Kidney tubule cell (primary cell): ENCODE measurements around the gene POLD1.
"Not testable (repeated sequence)": the region's sequence is repeated elsewhere in the genome, so short reads cannot be mapped to it uniquely, and the experiment has no call there.

ENCODE experiments used
- DNase-seq: peaks from one replicate; pipeline ENCODE4 v3.0.0-alpha.2; 2018; ENCODE audit warnings: low spot score

POLD1 gene

DNA sequence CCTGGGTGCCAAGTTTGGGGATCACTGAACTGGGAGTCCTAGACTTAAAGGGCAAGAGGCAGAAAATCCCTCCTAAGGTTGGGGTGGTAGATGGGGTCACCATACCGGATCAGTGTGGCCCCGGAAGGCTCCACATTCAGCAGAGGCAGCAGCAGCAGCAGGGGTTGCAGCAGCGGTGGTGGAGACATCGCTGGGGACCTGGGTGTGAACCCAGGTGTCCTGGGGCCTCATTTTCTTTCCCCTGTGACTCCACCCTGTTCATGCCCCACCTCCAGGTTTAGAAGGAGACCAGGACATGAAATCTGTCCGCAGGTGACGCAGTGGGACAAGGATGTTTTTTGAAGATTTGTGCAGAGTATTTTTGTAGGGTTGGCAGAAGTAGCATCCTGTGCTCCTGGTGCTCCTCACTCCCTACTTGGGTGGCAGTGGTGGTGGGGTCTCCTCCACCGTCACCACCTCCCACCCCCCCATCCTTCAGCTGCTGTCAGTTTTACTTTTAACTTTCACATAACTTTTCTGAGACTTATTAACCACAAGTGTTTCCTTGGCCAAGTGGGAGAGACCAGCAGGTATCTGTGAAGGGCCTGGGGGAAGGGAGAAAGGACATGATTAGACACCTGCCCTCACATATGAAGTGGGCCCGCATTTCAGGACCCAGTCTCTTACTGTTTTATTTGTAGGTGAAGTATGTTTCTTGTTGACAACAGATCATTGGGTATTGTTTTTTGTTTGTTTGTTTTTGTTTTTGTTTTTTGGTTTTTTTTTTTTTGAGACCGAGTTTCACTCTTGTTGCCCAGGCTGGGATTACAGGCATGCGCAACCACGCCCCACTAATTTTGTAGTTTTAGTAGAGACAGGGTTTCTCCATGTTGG, 18.5 kb upstream of the POLD1 start, which contains the start of gene NAPSA:
NAPSA (minus strand) TSS at position 206 of the 873 bp plus-strand sequence; CDS start at position 188, 18 bp downstream.
- no peak for DNase-seq

DNA sequence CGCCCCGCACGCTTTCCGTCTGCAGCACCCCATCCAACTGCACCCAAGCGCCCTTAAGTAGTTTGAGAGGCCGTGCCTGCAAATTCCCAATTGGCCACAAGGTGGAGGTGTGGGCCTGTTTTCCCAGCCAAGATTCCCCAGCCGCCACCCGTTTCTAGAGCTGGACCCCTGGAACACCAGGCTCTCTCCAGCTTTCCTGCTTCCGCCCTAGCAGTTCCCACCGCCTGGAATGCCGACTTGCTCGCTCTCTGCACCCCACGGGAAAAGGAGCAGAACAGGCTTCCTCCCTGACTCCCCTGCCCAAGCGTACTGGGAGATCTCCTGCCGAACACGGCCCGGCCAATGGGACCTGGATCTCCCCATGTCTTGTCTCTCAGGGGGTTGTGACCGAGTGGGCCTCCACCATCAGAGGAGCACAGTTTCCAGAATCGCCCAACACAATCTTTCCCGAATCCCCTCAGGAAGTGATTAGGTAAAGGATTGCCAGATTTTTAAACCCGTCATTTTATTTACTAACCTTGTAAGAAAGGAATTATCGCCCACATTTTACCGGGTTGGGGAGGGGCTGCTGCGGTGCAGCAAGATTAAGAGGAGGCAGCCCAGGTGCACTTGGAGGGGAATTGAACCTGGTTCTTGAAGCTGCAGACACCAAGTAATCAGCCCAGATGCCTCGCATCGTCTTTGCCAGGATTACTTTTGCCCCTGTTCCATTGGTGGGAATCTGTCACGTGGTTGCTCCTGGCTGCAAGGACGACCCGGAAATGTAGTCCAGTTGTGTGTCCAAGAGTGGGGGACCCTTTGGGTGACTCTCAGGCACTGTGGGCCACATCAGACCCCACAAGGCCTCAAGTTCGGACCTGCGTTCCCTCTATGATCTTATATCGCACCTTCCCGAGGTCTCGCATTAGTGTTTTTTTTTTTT, 15.2 kb upstream of the POLD1 start:
- peak; percentile 81 for DNase-seq

DNA sequence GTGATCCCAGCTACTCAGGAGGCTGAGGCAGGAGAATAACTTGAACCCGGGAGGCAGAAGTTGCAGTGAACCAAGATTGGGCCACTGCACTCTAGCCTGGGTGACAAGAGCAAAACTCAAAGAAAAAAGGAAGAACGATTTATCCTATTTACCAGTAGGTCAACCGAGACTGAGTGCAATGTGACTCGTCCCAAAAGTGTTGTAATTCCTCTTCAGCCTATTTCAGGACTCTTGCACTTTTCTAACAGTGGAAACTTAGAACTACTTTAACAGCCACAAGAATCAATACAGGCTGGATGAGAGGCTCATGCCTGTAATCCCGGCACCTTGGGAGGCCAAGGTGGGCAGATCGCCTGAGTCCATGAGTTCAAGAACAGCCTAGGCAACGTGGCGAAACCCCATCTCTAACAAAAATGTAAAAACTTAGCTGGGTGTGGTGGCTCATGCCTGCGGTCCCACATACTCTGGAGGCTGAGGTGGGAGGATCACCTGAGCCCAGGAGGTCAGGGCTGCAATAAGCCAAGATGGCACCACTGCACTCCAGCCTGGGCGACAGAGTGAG, 12.2 kb upstream of the POLD1 start:
- no peak for DNase-seq

DNA sequence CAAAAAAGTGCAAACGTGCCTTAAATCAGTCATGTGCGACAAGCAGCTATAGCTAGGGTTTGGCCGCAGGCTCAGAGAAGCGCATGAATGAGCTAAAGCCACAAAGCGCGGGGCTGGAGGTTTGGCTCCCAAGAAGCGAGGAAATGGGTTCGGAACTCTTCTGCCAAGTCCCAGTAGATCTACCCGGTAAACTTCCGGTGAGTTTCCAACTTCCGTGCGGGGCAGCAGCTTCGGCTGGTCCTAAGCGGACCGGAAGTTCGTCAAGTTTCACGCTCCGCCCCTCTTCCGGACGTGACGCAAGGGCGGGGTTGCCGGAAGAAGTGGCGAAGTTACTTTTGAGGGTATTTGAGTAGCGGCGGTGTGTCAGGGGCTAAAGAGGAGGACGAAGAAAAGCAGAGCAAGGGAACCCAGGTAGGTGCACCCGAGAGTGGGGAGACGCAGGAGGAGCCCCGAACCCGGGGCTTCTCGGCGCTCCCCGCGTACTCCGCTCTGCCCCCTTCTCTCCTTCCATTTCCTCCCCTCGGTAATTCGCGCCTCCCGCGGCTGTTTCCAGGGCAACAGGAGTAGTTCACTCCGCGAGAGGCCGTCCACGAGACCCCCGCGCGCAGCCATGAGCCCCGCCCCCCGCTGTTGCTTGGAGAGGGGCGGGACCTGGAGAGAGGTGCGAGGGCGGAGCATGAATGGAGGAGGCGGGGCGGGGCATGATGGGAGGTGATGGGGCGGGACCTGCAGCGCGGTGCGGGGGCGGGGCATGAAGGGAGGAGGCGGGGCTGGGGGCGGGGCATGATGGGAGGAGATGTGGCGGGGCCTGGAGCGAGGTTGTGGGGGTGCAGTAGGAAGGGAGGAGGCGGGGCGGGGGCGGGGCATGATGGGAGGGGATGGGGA, 7.7 kb upstream of the POLD1 start, which contains the start of gene NR1H2:
NR1H2 (plus strand) TSS at position 292 of the 885 bp plus-strand sequence. CDS start 1,149 bp downstream, outside the sequence.
- DNase-seq, result peak; percentile 97

DNA sequence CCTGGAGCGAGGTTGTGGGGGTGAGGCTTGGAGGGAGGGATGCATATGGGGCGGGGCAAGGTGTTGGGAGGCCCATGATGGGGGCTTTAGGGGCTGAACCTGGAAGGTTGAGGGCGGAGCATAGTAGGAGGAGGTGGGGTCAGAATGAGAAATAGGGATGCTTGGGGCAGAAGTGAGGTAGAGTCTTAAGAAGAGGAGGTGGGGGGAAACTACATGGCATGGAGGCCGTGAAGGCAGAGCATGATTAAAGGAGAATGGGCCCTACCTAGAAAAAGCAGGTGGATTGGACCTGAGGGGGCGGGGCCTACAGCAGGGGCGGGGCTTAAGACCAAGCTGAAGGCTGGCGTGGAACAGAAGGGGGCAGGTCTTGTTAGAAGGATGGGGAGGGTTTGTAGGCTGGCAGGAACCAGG, 7.1 kb upstream of the POLD1 start:
- DNase-seq, result no peak

DNA sequence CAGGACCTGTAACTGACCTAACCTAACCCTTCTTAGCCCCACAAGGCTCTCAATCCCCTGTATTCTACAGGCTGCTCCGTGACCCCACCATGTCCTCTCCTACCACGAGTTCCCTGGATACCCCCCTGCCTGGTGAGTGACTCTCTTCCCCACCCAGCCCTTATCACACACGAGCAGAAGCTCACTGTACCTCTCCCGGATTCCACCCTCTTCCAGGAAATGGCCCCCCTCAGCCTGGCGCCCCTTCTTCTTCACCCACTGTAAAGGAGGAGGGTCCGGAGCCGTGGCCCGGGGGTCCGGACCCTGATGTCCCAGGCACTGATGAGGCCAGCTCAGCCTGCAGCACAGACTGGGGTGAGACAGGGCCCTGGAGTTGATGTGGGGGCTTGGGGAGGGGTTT, 6.6 kb upstream of the POLD1 start:
- DNase-seq, result no peak

DNA sequence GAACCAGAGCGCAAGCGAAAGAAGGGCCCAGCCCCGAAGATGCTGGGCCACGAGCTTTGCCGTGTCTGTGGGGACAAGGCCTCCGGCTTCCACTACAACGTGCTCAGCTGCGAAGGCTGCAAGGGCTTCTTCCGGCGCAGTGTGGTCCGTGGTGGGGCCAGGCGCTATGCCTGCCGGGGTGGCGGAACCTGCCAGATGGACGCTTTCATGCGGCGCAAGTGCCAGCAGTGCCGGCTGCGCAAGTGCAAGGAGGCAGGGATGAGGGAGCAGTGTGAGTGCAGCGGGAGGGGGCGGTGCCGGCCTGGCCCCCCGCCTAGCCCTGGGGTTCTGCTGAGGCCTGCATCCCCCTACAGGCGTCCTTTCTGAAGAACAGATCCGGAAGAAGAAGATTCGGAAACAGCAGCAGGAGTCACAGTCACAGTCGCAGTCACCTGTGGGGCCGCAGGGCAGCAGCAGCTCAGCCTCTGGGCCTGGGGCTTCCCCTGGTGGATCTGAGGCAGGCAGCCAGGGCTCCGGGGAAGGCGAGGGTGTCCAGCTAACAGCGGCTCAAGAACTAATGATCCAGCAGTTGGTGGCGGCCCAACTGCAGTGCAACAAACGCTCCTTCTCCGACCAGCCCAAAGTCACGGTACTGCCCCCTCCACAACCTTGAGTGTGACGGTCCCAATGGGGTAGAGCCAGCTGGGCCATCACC, 5.8 kb upstream of the POLD1 start:
- no peak for DNase-seq

DNA sequence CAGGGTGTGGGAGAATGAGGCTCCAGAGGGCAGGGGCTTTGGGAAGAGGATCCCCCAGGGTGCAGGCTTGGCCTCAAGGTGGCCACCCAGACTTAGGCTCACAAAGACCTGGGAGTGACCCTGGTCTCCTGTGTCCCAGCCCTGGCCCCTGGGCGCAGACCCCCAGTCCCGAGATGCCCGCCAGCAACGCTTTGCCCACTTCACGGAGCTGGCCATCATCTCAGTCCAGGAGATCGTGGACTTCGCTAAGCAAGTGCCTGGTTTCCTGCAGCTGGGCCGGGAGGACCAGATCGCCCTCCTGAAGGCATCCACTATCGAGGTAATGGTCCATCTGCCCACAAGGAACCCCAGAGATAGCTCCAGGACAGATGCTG, 5.3 kb upstream of the POLD1 start:
- no peak for DNase-seq

DNA sequence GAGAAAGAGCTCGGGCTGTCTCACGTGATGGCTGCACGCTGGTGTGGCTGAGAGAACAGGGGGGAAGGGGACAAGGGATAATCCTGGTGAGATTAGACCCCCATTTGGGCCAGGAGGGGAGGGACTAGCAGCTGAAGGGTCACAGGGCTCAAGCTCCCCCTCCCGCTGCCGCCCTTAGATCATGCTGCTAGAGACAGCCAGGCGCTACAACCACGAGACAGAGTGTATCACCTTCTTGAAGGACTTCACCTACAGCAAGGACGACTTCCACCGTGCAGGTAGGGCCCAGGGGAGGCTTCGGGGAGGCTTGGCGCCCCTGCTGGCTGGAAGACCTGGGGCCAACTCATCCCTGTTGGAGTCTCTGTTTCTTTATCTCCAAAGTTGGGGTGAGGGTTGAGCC, 4.5 kb upstream of the POLD1 start:
- no peak for DNase-seq

DNA sequence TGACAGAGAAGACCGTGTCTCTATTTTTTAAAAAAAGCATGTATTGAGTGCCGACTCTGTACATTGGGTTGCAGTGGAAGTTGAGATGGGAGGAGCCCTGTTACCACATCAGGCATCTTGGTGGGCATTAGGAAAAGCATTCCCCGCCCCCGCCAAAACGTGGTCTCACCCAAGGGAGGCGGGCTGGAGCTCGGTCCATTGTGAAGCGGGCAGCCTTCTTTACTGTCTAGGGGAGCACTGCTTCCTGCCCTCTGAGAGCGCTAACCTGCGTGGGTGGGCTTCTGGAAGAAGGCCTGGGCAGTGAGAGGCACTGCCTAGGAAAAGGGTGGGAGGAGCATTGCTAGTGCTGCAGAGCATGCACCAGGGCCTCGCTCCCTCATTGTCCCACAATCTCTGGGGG, 4.0 kb upstream of the POLD1 start:
- DNase-seq, result no peak

DNA sequence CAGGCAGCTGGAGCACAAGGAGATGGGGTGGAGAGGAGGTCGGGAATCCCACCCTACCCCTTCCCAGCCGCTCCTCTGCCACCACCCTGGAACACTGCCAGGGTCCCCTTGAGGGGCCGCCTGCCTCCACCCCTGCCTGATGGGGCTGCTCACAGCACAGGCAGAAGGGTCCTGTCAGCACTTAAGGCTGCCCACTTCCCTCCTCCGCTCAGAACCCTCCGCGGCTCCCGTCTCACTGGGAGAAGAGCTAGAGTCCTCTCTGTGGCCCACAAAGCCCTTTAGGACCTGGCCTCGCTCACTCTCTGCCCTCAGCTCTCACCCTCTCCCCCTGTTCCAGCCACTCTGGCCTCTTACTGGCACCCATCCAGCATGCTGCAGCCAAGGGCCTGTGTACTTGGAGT, 3.4 kb upstream of the POLD1 start:
- DNase-seq, result no peak

DNA sequence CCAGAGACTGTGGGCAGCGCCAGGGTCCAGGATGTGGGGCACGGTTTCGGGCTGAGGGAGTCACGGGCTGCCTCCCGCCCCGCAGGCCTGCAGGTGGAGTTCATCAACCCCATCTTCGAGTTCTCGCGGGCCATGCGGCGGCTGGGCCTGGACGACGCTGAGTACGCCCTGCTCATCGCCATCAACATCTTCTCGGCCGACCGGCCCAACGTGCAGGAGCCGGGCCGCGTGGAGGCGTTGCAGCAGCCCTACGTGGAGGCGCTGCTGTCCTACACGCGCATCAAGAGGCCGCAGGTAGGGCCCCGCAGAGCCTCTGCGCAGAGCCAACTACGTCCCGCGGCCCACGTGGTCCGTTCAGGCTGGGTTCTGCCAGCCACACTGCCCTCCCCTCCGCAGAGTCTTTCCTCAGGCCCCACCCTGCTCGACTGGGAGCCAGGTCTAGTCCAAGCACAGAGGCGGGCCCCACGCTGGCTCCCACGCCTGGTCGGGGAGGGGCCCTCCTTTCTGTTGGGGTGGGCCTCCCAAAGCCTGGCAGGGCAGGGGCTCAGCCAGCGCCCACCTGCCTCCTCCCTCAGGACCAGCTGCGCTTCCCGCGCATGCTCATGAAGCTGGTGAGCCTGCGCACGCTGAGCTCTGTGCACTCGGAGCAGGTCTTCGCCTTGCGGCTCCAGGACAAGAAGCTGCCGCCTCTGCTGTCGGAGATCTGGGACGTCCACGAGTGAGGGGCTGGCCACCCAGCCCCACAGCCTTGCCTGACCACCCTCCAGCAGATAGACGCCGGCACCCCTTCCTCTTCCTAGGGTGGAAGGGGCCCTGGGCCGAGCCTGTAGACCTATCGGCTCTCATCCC, 2.0 kb upstream of the POLD1 start:
- DNase-seq, result no peak

DNA sequence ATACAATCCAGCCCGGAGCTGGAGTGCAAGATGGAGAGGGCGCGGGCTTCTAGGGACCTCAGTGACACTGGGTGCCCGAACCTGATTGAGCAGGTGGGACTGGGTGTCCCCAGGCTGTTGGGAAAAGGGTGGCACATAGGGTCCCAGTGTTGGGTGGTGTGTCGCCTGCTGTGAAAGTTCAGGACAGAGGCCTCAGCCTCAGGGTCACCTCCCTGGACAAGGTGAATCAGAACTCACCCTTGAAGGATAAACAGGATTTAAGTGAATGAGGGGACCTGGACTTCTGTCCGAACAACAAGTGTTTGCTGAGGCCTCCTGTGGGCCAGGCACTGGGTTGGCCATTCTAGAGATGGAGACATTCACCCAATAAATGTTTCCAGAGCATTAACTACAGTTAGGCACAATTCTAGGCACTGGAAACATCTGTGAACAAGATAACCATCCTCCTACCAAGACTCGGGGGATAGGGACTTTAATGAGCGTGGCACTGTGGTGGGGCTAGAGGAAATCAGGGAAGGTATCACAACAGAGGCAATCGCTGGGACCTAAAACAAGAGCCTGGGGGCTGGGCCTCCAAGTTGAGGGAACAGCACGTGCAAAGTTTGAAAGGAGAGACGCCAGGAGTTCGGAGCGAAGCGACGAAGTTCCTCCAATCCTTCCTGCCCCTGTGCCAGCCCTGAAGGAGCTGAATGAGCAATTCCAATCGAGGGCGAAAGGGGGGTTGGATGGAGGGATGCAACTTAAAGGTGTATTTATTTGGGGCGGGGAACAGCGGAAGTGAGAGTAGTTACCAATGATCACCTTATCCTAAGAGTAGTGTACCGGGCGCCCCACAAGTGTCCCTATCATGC, 921 bp upstream of the POLD1 start:
- no peak for DNase-seq

DNA sequence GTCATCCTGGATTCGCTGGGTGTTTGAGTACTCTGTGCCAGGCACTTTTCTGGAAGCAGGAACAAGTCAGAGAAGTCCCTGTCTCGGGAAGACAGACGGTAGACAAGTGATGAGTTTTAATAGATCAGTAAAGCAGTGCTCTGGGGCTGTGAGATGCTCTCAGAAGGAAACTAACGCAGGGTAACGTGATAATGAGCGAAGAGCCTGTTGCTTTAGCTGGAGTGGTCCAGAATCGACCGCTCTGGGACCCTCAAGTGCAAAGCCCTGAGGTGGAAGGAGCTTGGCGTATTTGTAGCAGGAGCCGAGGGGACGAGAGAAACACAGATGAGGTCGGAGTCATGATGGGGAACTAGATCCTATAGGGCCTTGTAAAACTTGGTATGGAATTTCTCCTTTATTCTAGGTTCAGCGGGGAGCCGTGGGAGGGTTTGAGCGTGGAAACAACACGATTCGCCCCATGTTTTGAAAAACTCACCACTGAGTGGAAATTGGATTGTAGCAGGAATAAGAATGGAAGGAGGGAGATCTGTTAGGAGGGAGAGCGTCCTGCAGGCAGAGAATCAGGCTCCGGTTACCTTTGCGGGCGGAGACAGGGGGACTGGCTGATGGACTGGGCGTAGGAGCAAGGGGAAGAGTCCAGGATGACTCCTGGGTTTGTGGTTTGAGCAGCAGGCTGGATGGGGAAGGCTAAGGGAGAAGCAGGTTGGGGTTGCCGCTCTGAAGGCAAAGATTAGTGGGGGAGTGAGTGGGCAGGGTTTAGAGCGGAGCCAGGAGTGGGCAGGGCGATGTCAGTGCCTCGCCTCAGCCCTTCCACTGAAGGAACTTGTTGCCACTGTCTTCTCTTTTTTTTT, 763 bp downstream of the POLD1 start:
- DNase-seq, result peak; percentile 37

DNA sequence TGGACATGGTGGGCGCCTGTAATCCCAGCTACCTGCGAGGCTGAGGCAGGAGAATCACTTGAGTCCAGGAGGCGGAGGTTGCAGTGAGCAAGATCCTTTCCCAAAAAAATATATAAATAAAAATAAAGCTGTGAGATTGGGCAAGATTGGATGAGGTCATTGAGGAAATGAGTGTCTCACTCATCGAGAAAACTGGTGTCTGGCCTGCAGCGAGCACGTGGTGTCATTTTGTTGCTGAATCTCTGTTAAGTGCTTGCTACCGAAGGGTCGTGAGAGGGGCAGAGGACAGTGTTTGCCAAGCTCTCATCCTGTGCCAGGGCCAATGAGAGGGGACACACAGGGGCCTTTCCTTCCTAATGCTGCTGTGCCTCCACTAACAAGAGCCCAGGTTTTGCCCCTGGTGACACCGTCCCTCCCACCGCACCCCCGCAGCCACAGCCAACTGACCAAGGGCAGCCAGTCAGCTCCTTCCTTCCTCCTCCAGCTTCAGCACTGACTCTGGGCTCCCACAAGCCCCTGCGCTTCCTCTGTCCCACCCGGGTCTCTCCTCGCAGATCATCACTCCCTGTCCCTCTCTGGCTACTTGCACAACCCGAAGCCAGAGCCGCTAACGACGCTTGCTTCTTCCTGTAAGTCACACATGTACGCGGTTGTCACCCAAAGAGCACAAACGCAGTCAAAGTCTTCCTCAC, 3.2 kb downstream of the POLD1 start:
- DNase-seq, result no peak

DNA sequence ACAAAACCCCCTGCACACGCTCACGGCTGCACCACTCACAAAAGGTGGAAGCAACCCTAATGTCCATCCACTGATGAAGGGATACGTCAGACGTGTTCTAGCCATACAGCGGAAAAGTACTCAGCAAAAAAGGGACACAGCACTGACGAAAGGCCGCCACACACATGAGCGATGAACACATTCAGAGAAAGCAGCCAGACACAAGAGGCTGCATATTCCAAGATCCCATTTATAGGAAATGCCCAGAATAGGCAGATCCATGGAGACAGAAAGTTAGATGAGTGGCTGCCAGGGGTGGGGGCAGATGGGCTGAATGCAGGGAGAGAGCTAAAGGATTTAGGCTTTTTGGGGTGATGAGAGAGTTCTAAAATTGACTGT, 3.7 kb downstream of the POLD1 start:
- DNase-seq, result no peak

DNA sequence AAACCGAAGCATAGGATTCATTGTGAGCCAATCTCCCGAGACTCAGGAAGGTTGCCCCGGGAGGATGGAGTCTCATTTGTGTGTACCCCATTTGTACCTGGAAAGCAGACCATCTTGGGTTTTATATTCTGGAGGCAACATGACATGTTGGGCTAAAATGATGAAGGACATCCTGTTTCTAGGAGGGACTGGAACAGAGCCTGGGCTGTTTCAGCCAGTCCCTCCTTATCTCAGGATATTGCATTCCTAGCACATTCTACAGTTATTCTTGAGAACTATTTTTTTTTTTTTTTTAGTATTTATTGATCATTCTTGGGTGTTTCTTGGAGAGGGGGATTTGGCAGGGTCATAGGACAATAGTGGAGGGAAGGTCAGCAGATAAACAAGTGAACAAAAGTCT, 6.1 kb downstream of the POLD1 start:
- not testable (repeated sequence) for DNase-seq
